ENCODE results near the gene CCBE1. TPM values are rescaled to one million over a fixed set of nuclear protein-coding genes. Genes with fewer than 3 reads are reported as not detected.

Gene CCBE1
- total and polyA plus RNA-seq, 4 donors = 3.4 to 59.0 (median 21.9) TPM

- Histone ChIP-seq H3K36me3 (ENCODE audit: control insufficient read depth in 4 of 4, insufficient read depth in 4 of 4, low read length in 4 of 4) (no peaks in the 10 kb centered on the region), H3K4me1 (ENCODE audit: control insufficient read depth in 5 of 5, insufficient read depth in 5 of 5, low read length in 5 of 5) (peaks cover 3 to 65% (median 14%) of the 10 kb centered on the region in 5 donors), H3K4me3 (no peak overlapping the region), H3K9ac (ENCODE audit: insufficient read depth in 1 of 2, low read length in 2 of 2) (no peak overlapping the region), H3K27ac (ENCODE audit: low read depth in 1 of 2, low read length in 1 of 2) (no peak overlapping the region), H3K9me3 (ENCODE audit: control insufficient read depth in 4 of 4, insufficient read depth in 3 of 4, low read length in 3 of 4) (no peaks in the 10 kb centered on the region), H3K27me3 (ENCODE audit: control insufficient read depth in 3 of 3, insufficient read depth in 3 of 3, low read length in 2 of 3) (no peaks in the 10 kb centered on the region)
- no peak for TF ChIP-seq CTCF (IDR thresholded peaks at IDR 0.05; ENCODE audit: control extremely low read depth, extremely low read depth)
- no peak for DNase-seq
- no peak for ATAC-seq (ENCODE audit: insufficient read depth, low FRiP score)
These were observed 87.6 kb downstream of the CCBE1 start for GRCh38 chr18:59609654-59610053.

GRCh38 chr18:59607471-59607870, 89.8 kb downstream of the CCBE1 start:
- no peak overlapping the region for H3K9ac ChIP-seq (ENCODE audit: insufficient read depth in 1 of 2, low read length in 2 of 2)
- H3K27me3 ChIP-seq (ENCODE audit: control insufficient read depth in 3 of 3, insufficient read depth in 3 of 3, low read length in 2 of 3) = no peaks in the 10 kb centered on the region
- ATAC-seq (ENCODE audit: insufficient read depth, low FRiP score) = no peak
- WGBS, 2 donors = 89 to 91% methylated on average over 7 of the region's 7 CpGs
- TF ChIP-seq CTCF (IDR thresholded peaks at IDR 0.05; ENCODE audit: control extremely low read depth, extremely low read depth) = no peak
- DNase-seq = no peak
- H3K27ac ChIP-seq (ENCODE audit: low read depth in 1 of 2, low read length in 1 of 2) = no peak overlapping the region
- no peaks in the 10 kb centered on the region for H3K36me3 ChIP-seq (ENCODE audit: control insufficient read depth in 4 of 4, insufficient read depth in 4 of 4, low read length in 4 of 4)
- no peaks in the 10 kb centered on the region for H3K9me3 ChIP-seq (ENCODE audit: control insufficient read depth in 4 of 4, insufficient read depth in 3 of 4, low read length in 3 of 4)
- peaks cover 3 to 78% (median 14%) of the 10 kb centered on the region in 5 donors for H3K4me1 ChIP-seq (ENCODE audit: control insufficient read depth in 5 of 5, insufficient read depth in 5 of 5, low read length in 5 of 5)
- no peak overlapping the region for H3K4me3 ChIP-seq

GRCh38 chr18:59607078-59607379, 90.2 kb downstream of the CCBE1 start:
- Histone ChIP-seq H3K27ac (ENCODE audit: low read depth in 1 of 2, low read length in 1 of 2) (no peak overlapping the region), H3K9me3 (ENCODE audit: control insufficient read depth in 4 of 4, insufficient read depth in 3 of 4, low read length in 3 of 4) (no peaks in the 10 kb centered on the region), H3K36me3 (ENCODE audit: control insufficient read depth in 4 of 4, insufficient read depth in 4 of 4, low read length in 4 of 4) (no peaks in the 10 kb centered on the region), H3K4me1 (ENCODE audit: control insufficient read depth in 5 of 5, insufficient read depth in 5 of 5, low read length in 5 of 5) (peaks cover 1 to 74% (median 14%) of the 10 kb centered on the region in 5 donors), H3K4me3 (no peak overlapping the region), H3K9ac (ENCODE audit: insufficient read depth in 1 of 2, low read length in 2 of 2) (no peak overlapping the region), H3K27me3 (ENCODE audit: control insufficient read depth in 3 of 3, insufficient read depth in 3 of 3, low read length in 2 of 3) (no peaks in the 10 kb centered on the region)
- 84 to 88% methylated on average over 1 of the region's 1 CpG for WGBS, 2 donors
- ATAC-seq (ENCODE audit: insufficient read depth, low FRiP score) (no peak), DNase-seq (no peak)
- TF ChIP-seq CTCF (IDR thresholded peaks at IDR 0.05; ENCODE audit: control extremely low read depth, extremely low read depth) = no peak
